Measurements from ENCODE around the gene PCDH1.

The PCDH1 gene

GRCh38 chr5:141878186-141878710 lies at the start of gene PCDH1:
PCDH1 (minus strand) TSS chr5:141878410; CDS start chr5:141878262, 148 bp downstream.
- TF ChIP-seq CREB5 (CRISPR knock-in tag; IDR thresholded peaks at IDR 0.05; ENCODE audit: low read depth) (no peak), SNAI2 (CRISPR knock-in tag; IDR thresholded peaks at IDR 0.05) (no peak), ZNF70 (CRISPR knock-in tag; IDR thresholded peaks at IDR 0.05) (no peak), GLIS3 (CRISPR knock-in tag; IDR thresholded peaks at IDR 0.05) (no peak), BACH2 (CRISPR knock-in tag; IDR thresholded peaks at IDR 0.05; ENCODE audit: borderline replicate concordance) (no peak), OSR1 (CRISPR knock-in tag; IDR thresholded peaks at IDR 0.05) (no peak), ZFP30 (CRISPR knock-in tag; IDR thresholded peaks at IDR 0.05) (no peak), ZNF8 (CRISPR knock-in tag; IDR thresholded peaks at IDR 0.05) (no peak), CSDC2 (CRISPR knock-in tag; IDR thresholded peaks at IDR 0.05) (no peak), ZFP3 (CRISPR knock-in tag; IDR thresholded peaks at IDR 0.05) (no peak), PATZ1 (CRISPR knock-in tag; IDR thresholded peaks at IDR 0.05; ENCODE audit: borderline replicate concordance) (no peak), ESRRG (CRISPR knock-in tag; IDR thresholded peaks at IDR 0.05) (no peak), ZNF565 (CRISPR knock-in tag; conservative IDR thresholded peaks at IDR 0.05; ENCODE audit: low read depth) (no peak), CSRNP3 (CRISPR knock-in tag; IDR thresholded peaks at IDR 0.05) (no peak)
- peak; percentile 46 for ATAC-seq

GRCh38 chr5:141926434-141926833 lies 48.2 kb upstream of the PCDH1 start:
- no peak for ATAC-seq

GRCh38 chr5:141923448-141924313 lies 45.5 kb upstream of the PCDH1 start, which contains the start of gene DELE1:
DELE1 (plus strand) TSS chr5:141923871; CDS start chr5:141923942, 71 bp downstream.
- TF ChIP-seq TSHZ2 (CRISPR knock-in tag; IDR thresholded peaks at IDR 0.05) (no peak), CSRNP3 (CRISPR knock-in tag; IDR thresholded peaks at IDR 0.05) (no peak), ZNF565 (CRISPR knock-in tag; conservative IDR thresholded peaks at IDR 0.05; ENCODE audit: low read depth) (0 out of 2 replicates have a peak, but pooled peaks have one; percentile 50), TCF4 (CRISPR knock-in tag; IDR thresholded peaks at IDR 0.05; ENCODE audit: borderline replicate concordance) (no peak), ZC3H10 (CRISPR knock-in tag; IDR thresholded peaks at IDR 0.05) (no peak), ESRRG (CRISPR knock-in tag; IDR thresholded peaks at IDR 0.05) (no peak)
- peak; percentile 99 for ATAC-seq

More at GRCh38 chr5:141926434-141926833, 48.2 kb upstream of the PCDH1 start:
- no peak for TF ChIP-seq PPARA (CRISPR knock-in tag; IDR thresholded peaks at IDR 0.05; ENCODE audit: borderline replicate concordance)

GRCh38 chr5:141922827-141923447 lies 44.7 kb upstream of the PCDH1 start:
- peak; percentile 9; the same call in 2 of the 3 replicates for ATAC-seq

Measured in SK-N-SH treated with all-trans-retinoic acid at 6 μM for 48 hours (cell line).